ENCODE results near the gene AASS.
A peak's percentile ranks its signal among the peaks of the same experiment; 100 is the strongest.

AASS gene

GRCh38 chr7:122092964-122093797 is 50.9 kb downstream of the AASS start:
- peak; percentile 53 to 80 for DNase-seq (ENCODE audit: low spot score in 2 of 2)
- no peak overlapping the region for H3K4me3 ChIP-seq
- in situ Hi-C loops (cut with MboI; ENCODE audit: low sequenced_read_pairs), result loop anchor here (25.0 kb wide), 1 partner anchor 444 kb away; no protein-coding TSS in a partner anchor
- H3K9me3 ChIP-seq, result no peaks in the 10 kb centered on the region
- no peaks in the 10 kb centered on the region for H3K27me3 ChIP-seq (ENCODE audit: low read depth)
- no peaks in the 10 kb centered on the region for H3K4me1 ChIP-seq
- H3K36me3 ChIP-seq (replicated peaks), result peaks cover 11% of the 10 kb centered on the region; the same call in 1 of the 2 replicates

DNA sequence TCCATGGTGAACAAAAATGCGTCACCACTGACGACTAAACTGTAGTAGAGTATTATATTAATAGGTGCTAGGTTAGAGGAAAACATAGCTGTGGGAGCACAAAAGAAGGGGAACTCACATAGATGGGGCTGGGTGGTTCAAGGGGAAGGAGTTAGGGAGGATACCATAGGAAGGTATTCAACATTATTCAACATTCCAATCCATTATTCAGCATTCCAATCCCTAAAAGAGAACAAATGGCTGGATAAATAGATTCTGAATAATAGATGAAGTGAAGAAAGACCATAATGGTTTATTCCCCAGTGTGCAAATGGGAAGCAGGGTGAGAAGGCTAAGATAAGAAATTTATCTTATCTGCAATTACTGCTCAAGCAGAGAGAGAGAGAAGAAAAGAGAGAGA is 61.4 kb downstream of the AASS start:
- Histone ChIP-seq H3K36me3 (replicated peaks) (peaks cover 33% of the 10 kb centered on the region), H3K9me3 (no peaks in the 10 kb centered on the region), H3K4me1 (peaks cover 16% of the 10 kb centered on the region), H3K27me3 (ENCODE audit: low read depth) (no peaks in the 10 kb centered on the region), H3K4me3 (no peak overlapping the region)
- in situ Hi-C loops (cut with MboI; ENCODE audit: low sequenced_read_pairs), result loop anchor here (25.0 kb wide), 1 partner anchor 455 kb away; no protein-coding TSS in a partner anchor
- DNase-seq (ENCODE audit: low spot score in 2 of 2), result peak; percentile 9 to 89

DNA sequence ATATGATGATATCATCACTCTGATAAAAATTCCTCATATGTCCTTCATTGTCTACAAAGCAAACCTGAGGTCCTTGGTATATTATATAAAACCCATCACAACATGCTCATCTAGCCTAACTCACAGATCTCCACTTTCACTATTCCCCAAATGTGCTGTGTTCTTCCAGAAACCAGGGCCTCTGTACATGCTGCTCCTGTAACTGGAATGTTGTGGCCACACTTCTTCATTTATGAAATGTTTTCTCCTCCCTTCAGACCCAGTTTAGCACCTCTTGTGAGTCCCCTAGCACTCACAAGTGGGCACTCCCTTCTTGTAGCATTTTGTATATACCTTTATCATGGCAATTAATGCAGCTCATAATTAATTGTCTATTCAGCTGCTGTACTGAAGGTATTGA is 61.9 kb downstream of the AASS start:
- in situ Hi-C loops (cut with MboI; ENCODE audit: low sequenced_read_pairs), result loop anchor here (25.0 kb wide), 1 partner anchor 455 kb away; no protein-coding TSS in a partner anchor
- Histone ChIP-seq H3K9me3 (no peaks in the 10 kb centered on the region), H3K27me3 (ENCODE audit: low read depth) (no peaks in the 10 kb centered on the region), H3K4me1 (peaks cover 19% of the 10 kb centered on the region), H3K36me3 (replicated peaks) (peaks cover 37% of the 10 kb centered on the region), H3K4me3 (no peak overlapping the region)
- DNase-seq (ENCODE audit: low spot score in 2 of 2), result no peak

GRCh38 chr7:122073635-122074034 is 70.4 kb downstream of the AASS start:
- no peak for DNase-seq (ENCODE audit: low spot score in 2 of 2)
- Histone ChIP-seq H3K27me3 (ENCODE audit: low read depth) (no peaks in the 10 kb centered on the region), H3K4me1 (peaks cover 13% of the 10 kb centered on the region), H3K4me3 (no peak overlapping the region), H3K36me3 (replicated peaks) (peaks cover 21% of the 10 kb centered on the region), H3K9me3 (no peaks in the 10 kb centered on the region)
- in situ Hi-C loops (cut with MboI; ENCODE audit: low sequenced_read_pairs), result no loop called here

DNA sequence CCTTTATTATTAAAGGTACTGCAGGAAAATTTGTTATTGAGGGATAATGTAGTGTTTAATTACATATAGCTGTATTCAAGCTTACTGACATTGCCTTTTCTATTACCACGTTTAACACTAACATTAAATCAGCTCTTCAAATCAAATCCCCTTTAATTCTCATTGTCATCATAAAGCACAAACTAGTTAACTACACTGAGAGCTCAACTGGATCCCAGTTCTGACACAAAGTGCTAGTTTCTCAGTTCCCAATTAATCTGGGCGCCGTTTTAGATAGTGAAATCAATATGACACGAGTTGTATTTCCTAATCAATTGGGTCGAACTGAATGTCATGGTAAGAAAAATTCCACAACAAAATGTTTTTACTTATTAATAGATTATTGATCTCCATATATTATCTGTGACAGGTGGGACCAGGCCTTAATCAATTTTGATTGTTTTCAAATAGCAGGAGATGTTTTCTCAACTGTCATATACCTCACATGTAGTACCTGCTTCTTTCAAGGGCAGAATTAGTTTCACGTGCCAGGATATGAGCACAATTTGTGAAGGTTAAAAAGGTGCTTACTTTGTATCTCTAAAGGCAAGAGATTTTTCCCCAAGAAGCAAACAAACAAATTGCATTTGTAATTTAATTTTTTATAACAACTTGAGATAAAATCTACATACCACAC is 71.0 kb downstream of the AASS start:
- no peak for DNase-seq (ENCODE audit: low spot score in 2 of 2)
- no peak overlapping the region for H3K4me3 ChIP-seq
- peaks cover 21% of the 10 kb centered on the region for H3K36me3 ChIP-seq (replicated peaks)
- H3K4me1 ChIP-seq, result peaks cover 13% of the 10 kb centered on the region
- no peaks in the 10 kb centered on the region for H3K9me3 ChIP-seq
- in situ Hi-C loops (cut with MboI; ENCODE audit: low sequenced_read_pairs), result no loop called here
- H3K27me3 ChIP-seq (ENCODE audit: low read depth), result no peaks in the 10 kb centered on the region

GRCh38 chr7:122072272-122072671 is 71.8 kb downstream of the AASS start:
- no peak for DNase-seq (ENCODE audit: low spot score in 2 of 2)
- in situ Hi-C loops (cut with MboI; ENCODE audit: low sequenced_read_pairs), result no loop called here
- Histone ChIP-seq H3K9me3 (no peaks in the 10 kb centered on the region), H3K27me3 (ENCODE audit: low read depth) (no peaks in the 10 kb centered on the region), H3K36me3 (replicated peaks) (peaks cover 14% of the 10 kb centered on the region), H3K4me3 (no peak overlapping the region), H3K4me1 (peaks cover 12% of the 10 kb centered on the region)

GRCh38 chr7:122070834-122071233 is 73.2 kb downstream of the AASS start:
- in situ Hi-C loops (cut with MboI; ENCODE audit: low sequenced_read_pairs), result no loop called here
- Histone ChIP-seq H3K27me3 (ENCODE audit: low read depth) (no peaks in the 10 kb centered on the region), H3K4me1 (no peaks in the 10 kb centered on the region), H3K36me3 (replicated peaks) (0 out of 2 replicates have a peak, but pooled peaks cover 8% of the 10 kb centered on the region), H3K4me3 (no peak overlapping the region), H3K9me3 (no peaks in the 10 kb centered on the region)
- no peak for DNase-seq (ENCODE audit: low spot score in 2 of 2)

- Histone ChIP-seq H3K9me3 (no peaks in the 10 kb centered on the region), H3K4me3 (no peak overlapping the region), H3K4me1 (no peaks in the 10 kb centered on the region), H3K36me3 (replicated peaks) (0 out of 2 replicates have a peak, but pooled peaks cover 5% of the 10 kb centered on the region), H3K27me3 (ENCODE audit: low read depth) (no peaks in the 10 kb centered on the region)
- DNase-seq (ENCODE audit: low spot score in 2 of 2), result no peak
- in situ Hi-C loops (cut with MboI; ENCODE audit: low sequenced_read_pairs), result no loop called here
Measured at GRCh38 chr7:122070062-122070461, 74.0 kb downstream of the AASS start.

DNA sequence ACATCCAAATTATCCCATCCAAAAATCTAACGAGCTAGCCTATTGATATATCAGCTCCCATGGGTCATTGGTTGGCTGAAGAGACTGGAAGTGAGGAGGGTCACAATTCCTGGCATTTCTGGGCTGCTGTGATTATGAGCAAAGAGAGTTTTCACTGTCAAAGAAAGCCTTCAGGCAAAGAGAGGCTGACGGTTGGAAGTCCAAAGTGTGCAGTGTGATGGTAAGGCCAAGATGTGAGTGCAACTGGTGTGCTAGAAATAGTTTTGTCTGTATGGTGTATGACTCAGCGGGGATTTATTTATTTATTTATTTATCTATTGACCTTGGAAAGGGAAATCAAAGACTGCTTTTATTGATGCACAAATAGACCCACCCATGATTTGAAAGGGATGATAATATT is 75.0 kb downstream of the AASS start:
- H3K4me1 ChIP-seq, result no peaks in the 10 kb centered on the region
- H3K36me3 ChIP-seq (replicated peaks), result no peaks in the 10 kb centered on the region
- H3K9me3 ChIP-seq, result no peaks in the 10 kb centered on the region
- no peak for DNase-seq (ENCODE audit: low spot score in 2 of 2)
- no peaks in the 10 kb centered on the region for H3K27me3 ChIP-seq (ENCODE audit: low read depth)
- H3K4me3 ChIP-seq, result no peak overlapping the region
- in situ Hi-C loops (cut with MboI; ENCODE audit: low sequenced_read_pairs), result no loop called here

DNA sequence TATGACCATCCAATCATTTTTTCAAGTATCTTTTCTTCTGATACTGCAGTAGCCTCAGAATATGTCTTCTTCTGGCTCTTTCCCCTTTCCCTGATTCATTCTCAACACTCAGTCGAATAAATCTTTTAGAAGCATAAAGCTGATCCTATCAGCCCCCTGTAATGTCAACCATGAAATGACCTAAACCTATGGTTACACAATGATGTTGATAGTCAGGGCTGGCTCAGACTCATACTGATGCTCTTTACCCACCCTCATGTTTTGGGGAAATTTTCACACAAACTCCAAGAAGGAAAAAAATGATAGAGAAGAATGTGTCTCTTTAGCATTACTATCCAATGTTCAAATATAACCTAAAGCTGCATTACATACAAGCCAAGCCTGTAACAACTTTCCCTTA is 76.0 kb downstream of the AASS start:
- H3K4me1 ChIP-seq, result no peaks in the 10 kb centered on the region
- no peaks in the 10 kb centered on the region for H3K9me3 ChIP-seq
- in situ Hi-C loops (cut with MboI; ENCODE audit: low sequenced_read_pairs), result no loop called here
- no peak for DNase-seq (ENCODE audit: low spot score in 2 of 2)
- H3K36me3 ChIP-seq (replicated peaks), result no peaks in the 10 kb centered on the region
- no peaks in the 10 kb centered on the region for H3K27me3 ChIP-seq (ENCODE audit: low read depth)
- no peak overlapping the region for H3K4me3 ChIP-seq

GRCh38 chr7:122067077-122067476 is 77.0 kb downstream of the AASS start:
- no peaks in the 10 kb centered on the region for H3K9me3 ChIP-seq
- no peak for DNase-seq (ENCODE audit: low spot score in 2 of 2)
- no peaks in the 10 kb centered on the region for H3K27me3 ChIP-seq (ENCODE audit: low read depth)
- no peaks in the 10 kb centered on the region for H3K4me1 ChIP-seq
- H3K36me3 ChIP-seq (replicated peaks), result no peaks in the 10 kb centered on the region
- no peak overlapping the region for H3K4me3 ChIP-seq
- in situ Hi-C loops (cut with MboI; ENCODE audit: low sequenced_read_pairs), result no loop called here

GRCh38 chr7:122064971-122065370 is 79.1 kb downstream of the AASS start:
- Histone ChIP-seq H3K36me3 (replicated peaks) (no peaks in the 10 kb centered on the region), H3K9me3 (no peaks in the 10 kb centered on the region), H3K4me3 (no peak overlapping the region), H3K27me3 (ENCODE audit: low read depth) (no peaks in the 10 kb centered on the region), H3K4me1 (peaks cover 2% of the 10 kb centered on the region)
- in situ Hi-C loops (cut with MboI; ENCODE audit: low sequenced_read_pairs), result no loop called here
- no peak for DNase-seq (ENCODE audit: low spot score in 2 of 2)

- in situ Hi-C loops (cut with MboI; ENCODE audit: low sequenced_read_pairs), result no loop called here
- DNase-seq (ENCODE audit: low spot score in 2 of 2), result no peak
- Histone ChIP-seq H3K36me3 (replicated peaks) (no peaks in the 10 kb centered on the region), H3K4me3 (no peak overlapping the region), H3K27me3 (ENCODE audit: low read depth) (no peaks in the 10 kb centered on the region), H3K9me3 (no peaks in the 10 kb centered on the region), H3K4me1 (peaks cover 11% of the 10 kb centered on the region)
Measured at GRCh38 chr7:122063146-122063545, 80.9 kb downstream of the AASS start.

GRCh38 chr7:122059542-122059941 is 84.5 kb downstream of the AASS start:
- Histone ChIP-seq H3K9me3 (no peaks in the 10 kb centered on the region), H3K27me3 (ENCODE audit: low read depth) (no peaks in the 10 kb centered on the region), H3K36me3 (replicated peaks) (no peaks in the 10 kb centered on the region), H3K4me3 (no peak overlapping the region), H3K4me1 (peaks cover 11% of the 10 kb centered on the region)
- peak in 1 of 2 experiments; percentile 77 for DNase-seq (ENCODE audit: low spot score in 2 of 2)
- in situ Hi-C loops (cut with MboI; ENCODE audit: low sequenced_read_pairs), result no loop called here

Data from HAP-1 (cell line).